Neural progenitor cell (in vitro differentiated cells): ENCODE data around the gene UBAP1. TPM values are rescaled to one million over a fixed set of nuclear protein-coding genes. Genes with fewer than 3 reads are reported as not detected.

Experiments used
- DNase-seq: peaks from one replicate; pipeline ENCODE4 v3.0.0-alpha.2; 2016; ENCODE audit warnings: low spot score
- H2AFZ ChIP-seq: fragments of 200-600 bp; sonication (generic); replicated peaks from 2 replicates; pipeline ENCODE4 v1.6.1; 2016; ENCODE audit warnings: antibody characterized with exemption
- H3F3A ChIP-seq: fragments of 200-600 bp; sonication (generic); 2 replicates; pipeline ENCODE4 v1.6.1; 2016; ENCODE audit warnings: antibody characterized with exemption, low read depth
- H3K27ac ChIP-seq: fragments of 200-600 bp; sonication (generic); 2 replicates; pipeline ENCODE4 v1.5.1; 2016; ENCODE audit warnings: mild to moderate bottlenecking
- H3K27me3 ChIP-seq: fragments of 200-600 bp; sonication (generic); 2 replicates; pipeline ENCODE4 v1.6.1; 2016; ENCODE audit warnings: mild to moderate bottlenecking, moderate library complexity
- H3K36me3 ChIP-seq: fragments of 200-600 bp; sonication (generic); 2 replicates; pipeline ENCODE4 v1.5.1; 2016
- H3K4me1 ChIP-seq: fragments of 200-600 bp; sonication (generic); 2 replicates; pipeline ENCODE4 v1.6.1; 2016; ENCODE audit warnings: mixed run types
- H3K4me2 ChIP-seq: fragments of 200-600 bp; sonication (generic); 2 replicates; pipeline ENCODE4 v1.6.1; 2016
- H3K4me3 ChIP-seq: fragments of 200-600 bp; sonication (generic); 2 replicates; pipeline ENCODE4 v1.5.1; 2016
- H3K79me2 ChIP-seq: fragments of 200-600 bp; sonication (generic); 2 replicates; pipeline ENCODE4 v1.6.1; 2016; ENCODE audit warnings: low read depth
- H3K9ac ChIP-seq: fragments of 200-600 bp; sonication (generic); 2 replicates; pipeline ENCODE4 v1.6.1; 2016
- H3K9me3 ChIP-seq: fragments of 200-600 bp; sonication (generic); 2 replicates; pipeline ENCODE4 v1.5.1; 2016; ENCODE audit warnings: low read depth
- H4K20me1 ChIP-seq: fragments of 200-600 bp; sonication (generic); 2 replicates; pipeline ENCODE4 v1.6.1; 2016; ENCODE audit warnings: low read depth
- H3K27ac Mint-ChIP-seq: 3 replicates; pipeline ENCODE4 v1.8.0; 2021; ENCODE audit warnings: mixed read lengths
- H3K27me3 Mint-ChIP-seq: 2 replicates; pipeline ENCODE4 v1.8.0; 2022; ENCODE audit warnings: low read depth, mild to moderate bottlenecking, inconsistent platforms, moderate library complexity, mixed read lengths; ENCODE audit not compliant: insufficient read depth
- H3K36me3 Mint-ChIP-seq: 3 replicates; pipeline ENCODE4 v1.8.0; 2021; ENCODE audit warnings: mixed read lengths
- H3K4me1 Mint-ChIP-seq: 3 replicates; pipeline ENCODE4 v1.8.0; 2021; ENCODE audit warnings: mixed read lengths
- H3K4me3 Mint-ChIP-seq: 3 replicates; pipeline ENCODE4 v1.8.0; 2021; ENCODE audit warnings: mild to moderate bottlenecking, moderate library complexity, mixed read lengths
- H3K9me3 Mint-ChIP-seq: 3 replicates; pipeline ENCODE4 v1.8.0; 2020; ENCODE audit warnings: mixed read lengths
- CTCF ChIP-seq: fragments of 200-600 bp; sonication (generic); IDR thresholded peaks from 2 replicates; pipeline ENCODE4 v1.5.1; 2017; ENCODE audit warnings: antibody characterized with exemption, mild to moderate bottlenecking
- EZH2 ChIP-seq: fragments of 200-600 bp; sonication (generic); IDR thresholded peaks from 2 replicates; pipeline ENCODE4 v1.6.1; 2017; ENCODE audit warnings: antibody characterized with exemption, mild to moderate bottlenecking, moderate library complexity
- EZH2phosphoT487 ChIP-seq: fragments of 200-600 bp; sonication (generic); IDR thresholded peaks from 2 replicates; pipeline ENCODE4 v1.6.1; 2017; ENCODE audit warnings: antibody characterized with exemption
- total RNA-seq: library from RNA; depleted of rRNA; stranded (reverse); fragments of >200 nt; gene quantifications from 2 replicates; pipeline ENCODE4 v1.2.3, GENCODE V29; 2015; ENCODE audit warnings: low replicate concordance

The UBAP1 gene
- total RNA-seq, 1 donor from 2014 or later: 21.7 TPM

GRCh38 chr9:34275811-34276210 lies 97.0 kb downstream of the UBAP1 start:
- no peaks in the 10 kb centered on the region for H3F3A ChIP-seq
- no peak overlapping the region for H3K4me3 ChIP-seq
- H2AFZ ChIP-seq: no peak overlapping the region
- H3K36me3 ChIP-seq: no peaks in the 10 kb centered on the region
- TF ChIP-seq CTCF: no peak
- no peak for TF ChIP-seq EZH2
- TF ChIP-seq EZH2phosphoT487: no peak
- H3K27me3 ChIP-seq: no peaks in the 10 kb centered on the region
- no peaks in the 10 kb centered on the region for H3K79me2 ChIP-seq
- no peak overlapping the region for H3K27ac ChIP-seq
- no peak overlapping the region for H3K4me2 ChIP-seq
- Mint-ChIP-seq H3K36me3 (peaks cover 10% of the 10 kb centered on the region), H3K4me1 (peaks cover 11% of the 10 kb centered on the region), H3K27ac (no peak overlapping the region), H3K27me3 (no peaks in the 10 kb centered on the region), H3K4me3 (no peak overlapping the region), H3K9me3 (no peaks in the 10 kb centered on the region)
- no peaks in the 10 kb centered on the region for H4K20me1 ChIP-seq
- peaks cover 11% of the 10 kb centered on the region for H3K4me1 ChIP-seq
- no peaks in the 10 kb centered on the region for H3K9me3 ChIP-seq
- H3K9ac ChIP-seq: no peak overlapping the region
- no peak for DNase-seq

- Histone ChIP-seq H3K27ac (no peak overlapping the region), H2AFZ (no peak overlapping the region), H3K36me3 (no peaks in the 10 kb centered on the region), H3K9me3 (no peaks in the 10 kb centered on the region), H3K27me3 (no peaks in the 10 kb centered on the region), H3F3A (no peaks in the 10 kb centered on the region), H3K79me2 (no peaks in the 10 kb centered on the region), H4K20me1 (no peaks in the 10 kb centered on the region), H3K4me2 (no peak overlapping the region), H3K9ac (no peak overlapping the region), H3K4me3 (no peak overlapping the region), H3K4me1 (peaks cover 3% of the 10 kb centered on the region)
- no peaks in the 10 kb centered on the region for H3K9me3 Mint-ChIP-seq
- no peak overlapping the region for H3K27ac Mint-ChIP-seq
- H3K4me1 Mint-ChIP-seq: peaks cover 6% of the 10 kb centered on the region
- no peak overlapping the region for H3K4me3 Mint-ChIP-seq
- no peaks in the 10 kb centered on the region for H3K27me3 Mint-ChIP-seq
- no peak for DNase-seq
- H3K36me3 Mint-ChIP-seq: peaks cover 8% of the 10 kb centered on the region
- TF ChIP-seq EZH2: no peak
- no peak for TF ChIP-seq EZH2phosphoT487
- no peak for TF ChIP-seq CTCF
These were observed 97.9 kb downstream of the UBAP1 start for GRCh38 chr9:34276772-34277171.

GRCh38 chr9:34279411-34279810 lies 100.6 kb downstream of the UBAP1 start:
- H3K79me2 ChIP-seq: no peaks in the 10 kb centered on the region
- no peak overlapping the region for H3K9ac ChIP-seq
- no peak overlapping the region for H3K4me2 ChIP-seq
- no peak overlapping the region for H3K4me3 ChIP-seq
- Mint-ChIP-seq H3K27ac (no peak overlapping the region), H3K4me3 (no peak overlapping the region), H3K9me3 (no peaks in the 10 kb centered on the region), H3K4me1 (no peaks in the 10 kb centered on the region), H3K36me3 (peaks cover 10% of the 10 kb centered on the region), H3K27me3 (no peaks in the 10 kb centered on the region)
- no peaks in the 10 kb centered on the region for H3K27me3 ChIP-seq
- H4K20me1 ChIP-seq: no peaks in the 10 kb centered on the region
- no peak overlapping the region for H3K27ac ChIP-seq
- H3K36me3 ChIP-seq: no peaks in the 10 kb centered on the region
- H3K4me1 ChIP-seq: no peaks in the 10 kb centered on the region
- no peak overlapping the region for H2AFZ ChIP-seq
- no peaks in the 10 kb centered on the region for H3K9me3 ChIP-seq
- TF ChIP-seq EZH2phosphoT487 (no peak), EZH2 (no peak), CTCF (no peak)
- H3F3A ChIP-seq: no peaks in the 10 kb centered on the region
- DNase-seq: no peak
